BE2C (cell line): ENCODE data around the gene DNAAF9.

Experiments used
- DNase-seq: peaks from one replicate; pipeline ENCODE4 v3.0.0-alpha.2; 2020
- H3K27me3 ChIP-seq: fragments of 250-450 bp; sonication (Bioruptor Pico); 2 replicates; pipeline ENCODE4 v1.5.1; 2020; ENCODE audit warnings: mild to moderate bottlenecking
- H3K36me3 ChIP-seq: fragments of 250-450 bp; sonication (Bioruptor Pico); 2 replicates; pipeline ENCODE4 v1.5.1; 2020; ENCODE audit warnings: mild to moderate bottlenecking
- H3K4me1 ChIP-seq: fragments of 250-450 bp; sonication (Bioruptor Pico); 2 replicates; pipeline ENCODE4 v1.5.1; 2020
- H3K4me3 ChIP-seq: 2 replicates; pipeline ENCODE4 v1.5.1; 2011; ENCODE audit warnings: low read depth, low read length
- H3K9me3 ChIP-seq: fragments of 250-450 bp; sonication (Bioruptor Pico); 2 replicates; pipeline ENCODE4 v1.5.1; 2020
- TF ChIP-seq, protein P1 (sequence below): IDR thresholded peaks from 2 replicates; pipeline ENCODE4 v1.5.1; 2012; ENCODE audit warnings: mild to moderate bottlenecking, low read depth, low read length

DNAAF9 gene

GRCh38 chr20:3358676-3359340, 48.7 kb downstream of the DNAAF9 start:
- H3K36me3 ChIP-seq = no peaks in the 10 kb centered on the region; the same call in 1 of the 2 replicates
- TF ChIP-seq, protein P1, sequence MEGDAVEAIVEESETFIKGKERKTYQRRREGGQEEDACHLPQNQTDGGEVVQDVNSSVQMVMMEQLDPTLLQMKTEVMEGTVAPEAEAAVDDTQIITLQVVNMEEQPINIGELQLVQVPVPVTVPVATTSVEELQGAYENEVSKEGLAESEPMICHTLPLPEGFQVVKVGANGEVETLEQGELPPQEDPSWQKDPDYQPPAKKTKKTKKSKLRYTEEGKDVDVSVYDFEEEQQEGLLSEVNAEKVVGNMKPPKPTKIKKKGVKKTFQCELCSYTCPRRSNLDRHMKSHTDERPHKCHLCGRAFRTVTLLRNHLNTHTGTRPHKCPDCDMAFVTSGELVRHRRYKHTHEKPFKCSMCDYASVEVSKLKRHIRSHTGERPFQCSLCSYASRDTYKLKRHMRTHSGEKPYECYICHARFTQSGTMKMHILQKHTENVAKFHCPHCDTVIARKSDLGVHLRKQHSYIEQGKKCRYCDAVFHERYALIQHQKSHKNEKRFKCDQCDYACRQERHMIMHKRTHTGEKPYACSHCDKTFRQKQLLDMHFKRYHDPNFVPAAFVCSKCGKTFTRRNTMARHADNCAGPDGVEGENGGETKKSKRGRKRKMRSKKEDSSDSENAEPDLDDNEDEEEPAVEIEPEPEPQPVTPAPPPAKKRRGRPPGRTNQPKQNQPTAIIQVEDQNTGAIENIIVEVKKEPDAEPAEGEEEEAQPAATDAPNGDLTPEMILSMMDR = no peak
- H3K4me1 ChIP-seq = no peaks in the 10 kb centered on the region
- H3K9me3 ChIP-seq = no peaks in the 10 kb centered on the region
- no peak for DNase-seq
- H3K4me3 ChIP-seq = no peak overlapping the region
- H3K27me3 ChIP-seq = no peaks in the 10 kb centered on the region
